ENCODE results near the gene TLX3.
A peak's percentile ranks its signal among the peaks of the same experiment; 100 is the strongest.

The TLX3 gene

GRCh38 chr5:171308453-171309275, at the start of gene TLX3:
TLX3 (plus strand) TSS chr5:171309248; CDS start chr5:171309366, 118 bp downstream.
- H3K27ac ChIP-seq, result no peak within 1 kb of the TSS
- ChIA-PET CTCF (interaction anchor here (1.4 to 1.7 kb wide), 2 partner anchors 15 to 17 kb away, joined by 5 read pairs; no protein-coding TSS in a partner anchor), POLR2A (ENCODE audit: low non-redundant PET) (interaction anchor here (0.7 kb wide), 1 partner anchor 116 kb away, joined by 4 read pairs; no protein-coding TSS in a partner anchor)
- peak; percentile 75 for DNase-seq (ENCODE audit: low spot score)
- TF ChIP-seq, protein P1, sequence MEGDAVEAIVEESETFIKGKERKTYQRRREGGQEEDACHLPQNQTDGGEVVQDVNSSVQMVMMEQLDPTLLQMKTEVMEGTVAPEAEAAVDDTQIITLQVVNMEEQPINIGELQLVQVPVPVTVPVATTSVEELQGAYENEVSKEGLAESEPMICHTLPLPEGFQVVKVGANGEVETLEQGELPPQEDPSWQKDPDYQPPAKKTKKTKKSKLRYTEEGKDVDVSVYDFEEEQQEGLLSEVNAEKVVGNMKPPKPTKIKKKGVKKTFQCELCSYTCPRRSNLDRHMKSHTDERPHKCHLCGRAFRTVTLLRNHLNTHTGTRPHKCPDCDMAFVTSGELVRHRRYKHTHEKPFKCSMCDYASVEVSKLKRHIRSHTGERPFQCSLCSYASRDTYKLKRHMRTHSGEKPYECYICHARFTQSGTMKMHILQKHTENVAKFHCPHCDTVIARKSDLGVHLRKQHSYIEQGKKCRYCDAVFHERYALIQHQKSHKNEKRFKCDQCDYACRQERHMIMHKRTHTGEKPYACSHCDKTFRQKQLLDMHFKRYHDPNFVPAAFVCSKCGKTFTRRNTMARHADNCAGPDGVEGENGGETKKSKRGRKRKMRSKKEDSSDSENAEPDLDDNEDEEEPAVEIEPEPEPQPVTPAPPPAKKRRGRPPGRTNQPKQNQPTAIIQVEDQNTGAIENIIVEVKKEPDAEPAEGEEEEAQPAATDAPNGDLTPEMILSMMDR (conservative IDR thresholded peaks at IDR 0.05; ENCODE audit: low read depth), result no peak

GRCh38 chr5:171261361-171261760, 47.7 kb upstream of the TLX3 start:
- POLR2A ChIA-PET (ENCODE audit: low non-redundant PET), result no interaction called here
- CTCF ChIA-PET, result interaction anchor here (0.7 kb wide), 3 partner anchors 21 to 1373 kb away, joined by 3 to 4 read pairs (median 3); no protein-coding TSS in a partner anchor
- TF ChIP-seq, protein P1 (conservative IDR thresholded peaks at IDR 0.05; ENCODE audit: low read depth), result no peak
- DNase-seq (ENCODE audit: low spot score), result no peak
- no peak overlapping the region for H3K27ac ChIP-seq

DNA sequence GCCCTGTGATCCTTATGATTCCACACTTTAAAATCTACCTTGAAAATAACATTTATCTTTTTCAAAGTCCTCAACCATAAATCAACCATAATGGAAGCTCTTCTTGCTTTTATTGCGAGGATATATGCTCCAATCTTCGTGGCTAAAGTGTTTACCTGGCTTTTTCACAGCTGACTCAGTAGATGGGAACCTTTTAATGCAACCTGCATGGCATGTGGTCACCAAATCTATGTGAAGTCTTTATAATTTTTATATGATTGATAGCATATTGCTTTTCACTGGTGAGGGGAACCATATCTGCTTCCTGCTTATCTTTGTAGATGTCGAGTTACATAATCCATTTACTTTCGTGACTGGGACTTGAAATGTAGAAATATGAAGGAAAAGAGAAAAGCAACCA, 47.1 kb upstream of the TLX3 start:
- POLR2A ChIA-PET (ENCODE audit: low non-redundant PET), result no interaction called here
- DNase-seq (ENCODE audit: low spot score), result no peak
- CTCF ChIA-PET, result interaction anchor here (0.7 kb wide), 2 partner anchors 20 to 659 kb away, joined by 3 to 4 read pairs; no protein-coding TSS in a partner anchor

GRCh38 chr5:171263181-171263580, 45.9 kb upstream of the TLX3 start:
- no peak for DNase-seq (ENCODE audit: low spot score)
- TF ChIP-seq, protein P1 (conservative IDR thresholded peaks at IDR 0.05; ENCODE audit: low read depth), result no peak
- ChIA-PET CTCF (interaction anchor here (0.9 kb wide), 1 partner anchor 17 kb away, joined by 3 read pairs; no protein-coding TSS in a partner anchor), POLR2A (ENCODE audit: low non-redundant PET) (no interaction called here)
- H3K27ac ChIP-seq, result no peak overlapping the region

More for the DNA sequence above, 47.1 kb upstream of the TLX3 start:
- TF ChIP-seq, protein P1 (conservative IDR thresholded peaks at IDR 0.05; ENCODE audit: low read depth), result no peak
- H3K27ac ChIP-seq, result no peak overlapping the region

DNA sequence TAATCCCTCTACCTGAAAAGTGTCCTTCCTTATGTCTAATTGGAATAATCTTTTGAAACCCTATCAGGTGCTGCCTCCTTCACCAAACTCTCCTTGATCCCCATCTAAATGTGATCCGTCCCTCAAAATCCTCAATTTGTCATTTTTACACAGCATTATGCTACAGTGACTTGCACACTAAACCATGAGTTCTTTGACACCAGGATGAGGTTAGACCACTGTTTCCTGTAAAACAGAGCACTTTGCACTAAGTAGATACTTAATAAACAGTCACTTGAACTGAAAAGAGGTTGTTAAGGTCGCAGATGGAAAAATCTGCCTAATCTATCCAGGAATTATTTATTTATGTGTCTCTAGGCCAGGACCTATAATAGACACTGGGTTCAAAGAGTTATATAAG, 44.2 kb upstream of the TLX3 start:
- TF ChIP-seq, protein P1 (conservative IDR thresholded peaks at IDR 0.05; ENCODE audit: low read depth), result no peak
- H3K27ac ChIP-seq, result no peak overlapping the region
- DNase-seq (ENCODE audit: low spot score), result no peak
- ChIA-PET POLR2A (ENCODE audit: low non-redundant PET) (no interaction called here), CTCF (no interaction called here)

GRCh38 chr5:171268700-171269620, 40.1 kb upstream of the TLX3 start:
- TF ChIP-seq, protein P1 (conservative IDR thresholded peaks at IDR 0.05; ENCODE audit: low read depth), result no peak
- POLR2A ChIA-PET (ENCODE audit: low non-redundant PET), result no interaction called here
- no peak overlapping the region for H3K27ac ChIP-seq
- CTCF ChIA-PET, result no interaction called here
- no peak for DNase-seq (ENCODE audit: low spot score)
